Astrocyte (in vitro differentiated cells and primary cell): Measurements from ENCODE around the gene CTNNA3.

Source experiments
- EZH2 ChIP-seq: IDR thresholded peaks from 2 replicates; pipeline ENCODE4 v1.6.1; 2012; ENCODE audit warnings: mild to moderate bottlenecking, low read length, inconsistent platforms; ENCODE audit not compliant: insufficient read depth
- TF ChIP-seq, protein P1 (sequence below): IDR thresholded peaks from 2 replicates; pipeline ENCODE4 v1.5.1; 2011; ENCODE audit warnings: low read depth, mild to moderate bottlenecking, inconsistent platforms, low read length, moderate library complexity; ENCODE audit not compliant: insufficient read depth

DNA sequence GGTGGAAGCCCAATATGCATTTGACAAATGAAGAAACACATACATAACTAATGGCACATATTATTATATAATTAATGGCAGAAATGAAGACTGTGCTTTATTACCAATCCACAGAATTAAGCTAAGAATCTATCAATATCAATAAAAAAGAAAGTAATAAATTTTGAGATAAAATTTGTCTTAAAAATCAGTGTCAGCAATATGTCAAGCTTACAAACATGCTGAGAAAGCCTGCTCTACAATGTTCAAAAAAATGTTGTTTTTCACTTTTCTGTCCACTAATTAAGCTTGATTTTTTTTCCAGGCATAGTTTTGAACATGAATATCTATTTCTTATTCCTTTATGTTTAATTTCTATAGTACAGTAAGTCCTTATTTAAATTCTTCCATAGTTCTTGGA is 1491.2 kb downstream of the CTNNA3 start:
- TF ChIP-seq, protein P1, sequence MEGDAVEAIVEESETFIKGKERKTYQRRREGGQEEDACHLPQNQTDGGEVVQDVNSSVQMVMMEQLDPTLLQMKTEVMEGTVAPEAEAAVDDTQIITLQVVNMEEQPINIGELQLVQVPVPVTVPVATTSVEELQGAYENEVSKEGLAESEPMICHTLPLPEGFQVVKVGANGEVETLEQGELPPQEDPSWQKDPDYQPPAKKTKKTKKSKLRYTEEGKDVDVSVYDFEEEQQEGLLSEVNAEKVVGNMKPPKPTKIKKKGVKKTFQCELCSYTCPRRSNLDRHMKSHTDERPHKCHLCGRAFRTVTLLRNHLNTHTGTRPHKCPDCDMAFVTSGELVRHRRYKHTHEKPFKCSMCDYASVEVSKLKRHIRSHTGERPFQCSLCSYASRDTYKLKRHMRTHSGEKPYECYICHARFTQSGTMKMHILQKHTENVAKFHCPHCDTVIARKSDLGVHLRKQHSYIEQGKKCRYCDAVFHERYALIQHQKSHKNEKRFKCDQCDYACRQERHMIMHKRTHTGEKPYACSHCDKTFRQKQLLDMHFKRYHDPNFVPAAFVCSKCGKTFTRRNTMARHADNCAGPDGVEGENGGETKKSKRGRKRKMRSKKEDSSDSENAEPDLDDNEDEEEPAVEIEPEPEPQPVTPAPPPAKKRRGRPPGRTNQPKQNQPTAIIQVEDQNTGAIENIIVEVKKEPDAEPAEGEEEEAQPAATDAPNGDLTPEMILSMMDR = no peak
- TF ChIP-seq EZH2 = no peak
